Neural cell (in vitro differentiated cells): ENCODE measurements around the gene DENND5B.

Experiments used
- CTCF ChIP-seq: fragments of 450-650 bp; IDR thresholded peaks from 2 replicates; pipeline ENCODE4 v1.5.1; 2014; ENCODE audit warnings: antibody characterized with exemption, mild to moderate bottlenecking, moderate library complexity; ENCODE audit not compliant: poor library complexity, severe bottlenecking
- EZH2 ChIP-seq: fragments of 200-600, 300-800 bp; shearing (Covaris generic), sonication (generic); IDR thresholded peaks from 2 replicates; pipeline ENCODE4 v1.6.1; 2014; ENCODE audit warnings: antibody characterized with exemption, low read length, borderline replicate concordance, mild to moderate bottlenecking; ENCODE audit not compliant: insufficient read depth, poor library complexity, severe bottlenecking
- POLR2AphosphoS5 ChIP-seq: IDR thresholded peaks from 2 replicates; pipeline ENCODE4 v1.6.1; 2012
- RAD21 ChIP-seq: fragments of 450-650 bp; conservative IDR thresholded peaks from 2 replicates; pipeline ENCODE4 v1.6.1; 2014; ENCODE audit warnings: antibody characterized with exemption, mild to moderate bottlenecking, moderate library complexity
- TAF1 ChIP-seq: IDR thresholded peaks from 2 replicates; pipeline ENCODE4 v1.6.1; 2012; ENCODE audit warnings: low read depth
- TF ChIP-seq, protein P1 (sequence below): IDR thresholded peaks from 2 replicates; pipeline ENCODE4 v1.6.1; 2012; ENCODE audit warnings: borderline replicate concordance

DNA sequence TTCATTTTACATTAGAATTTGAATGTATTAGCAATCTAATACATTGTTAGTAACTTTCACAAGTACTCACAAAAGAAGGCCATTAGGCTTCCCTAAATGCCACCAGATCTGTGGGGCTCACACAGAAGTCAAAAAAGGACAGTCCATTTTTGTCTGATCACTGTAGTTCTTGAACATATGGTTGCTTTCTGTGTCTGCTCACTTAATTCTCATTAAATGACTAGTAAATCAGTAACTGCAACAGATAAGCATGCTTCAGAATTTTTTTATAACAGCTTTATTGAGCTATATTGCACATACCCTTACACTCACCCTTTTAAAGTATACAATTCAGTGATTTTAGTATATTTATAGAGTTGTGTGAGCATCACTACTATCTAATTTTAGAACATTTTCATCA is 71.4 kb downstream of the DENND5B start:
- TF ChIP-seq CTCF: no peak
- TF ChIP-seq, protein P1, sequence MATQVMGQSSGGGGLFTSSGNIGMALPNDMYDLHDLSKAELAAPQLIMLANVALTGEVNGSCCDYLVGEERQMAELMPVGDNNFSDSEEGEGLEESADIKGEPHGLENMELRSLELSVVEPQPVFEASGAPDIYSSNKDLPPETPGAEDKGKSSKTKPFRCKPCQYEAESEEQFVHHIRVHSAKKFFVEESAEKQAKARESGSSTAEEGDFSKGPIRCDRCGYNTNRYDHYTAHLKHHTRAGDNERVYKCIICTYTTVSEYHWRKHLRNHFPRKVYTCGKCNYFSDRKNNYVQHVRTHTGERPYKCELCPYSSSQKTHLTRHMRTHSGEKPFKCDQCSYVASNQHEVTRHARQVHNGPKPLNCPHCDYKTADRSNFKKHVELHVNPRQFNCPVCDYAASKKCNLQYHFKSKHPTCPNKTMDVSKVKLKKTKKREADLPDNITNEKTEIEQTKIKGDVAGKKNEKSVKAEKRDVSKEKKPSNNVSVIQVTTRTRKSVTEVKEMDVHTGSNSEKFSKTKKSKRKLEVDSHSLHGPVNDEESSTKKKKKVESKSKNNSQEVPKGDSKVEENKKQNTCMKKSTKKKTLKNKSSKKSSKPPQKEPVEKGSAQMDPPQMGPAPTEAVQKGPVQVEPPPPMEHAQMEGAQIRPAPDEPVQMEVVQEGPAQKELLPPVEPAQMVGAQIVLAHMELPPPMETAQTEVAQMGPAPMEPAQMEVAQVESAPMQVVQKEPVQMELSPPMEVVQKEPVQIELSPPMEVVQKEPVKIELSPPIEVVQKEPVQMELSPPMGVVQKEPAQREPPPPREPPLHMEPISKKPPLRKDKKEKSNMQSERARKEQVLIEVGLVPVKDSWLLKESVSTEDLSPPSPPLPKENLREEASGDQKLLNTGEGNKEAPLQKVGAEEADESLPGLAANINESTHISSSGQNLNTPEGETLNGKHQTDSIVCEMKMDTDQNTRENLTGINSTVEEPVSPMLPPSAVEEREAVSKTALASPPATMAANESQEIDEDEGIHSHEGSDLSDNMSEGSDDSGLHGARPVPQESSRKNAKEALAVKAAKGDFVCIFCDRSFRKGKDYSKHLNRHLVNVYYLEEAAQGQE: no peak
- TF ChIP-seq EZH2: no peak
- no peak for TF ChIP-seq POLR2AphosphoS5
- no peak for TF ChIP-seq RAD21
- no peak for TF ChIP-seq TAF1
